ENCODE results near the gene LASP1.

GRCh38 chr17:38897176-38897575 lies 27.3 kb downstream of the LASP1 start:
- TF ChIP-seq EZH2 (IDR thresholded peaks at IDR 0.05; ENCODE audit: insufficient read depth, poor library complexity, severe bottlenecking): no peak
- no peak for TF ChIP-seq EZH2phosphoT487 (IDR thresholded peaks at IDR 0.05; ENCODE audit: insufficient read depth, low read depth)

Data from GM23248 (cell line).